ENCODE results near the gene HINT2. TPM values are rescaled to one million over a fixed set of nuclear protein-coding genes. Genes with fewer than 3 reads are reported as not detected.
A peak's percentile ranks its signal among the peaks of the same experiment; 100 is the strongest.

The HINT2 gene
- total RNA-seq, 1 donor from 2014 or later: 37.1 TPM

DNA sequence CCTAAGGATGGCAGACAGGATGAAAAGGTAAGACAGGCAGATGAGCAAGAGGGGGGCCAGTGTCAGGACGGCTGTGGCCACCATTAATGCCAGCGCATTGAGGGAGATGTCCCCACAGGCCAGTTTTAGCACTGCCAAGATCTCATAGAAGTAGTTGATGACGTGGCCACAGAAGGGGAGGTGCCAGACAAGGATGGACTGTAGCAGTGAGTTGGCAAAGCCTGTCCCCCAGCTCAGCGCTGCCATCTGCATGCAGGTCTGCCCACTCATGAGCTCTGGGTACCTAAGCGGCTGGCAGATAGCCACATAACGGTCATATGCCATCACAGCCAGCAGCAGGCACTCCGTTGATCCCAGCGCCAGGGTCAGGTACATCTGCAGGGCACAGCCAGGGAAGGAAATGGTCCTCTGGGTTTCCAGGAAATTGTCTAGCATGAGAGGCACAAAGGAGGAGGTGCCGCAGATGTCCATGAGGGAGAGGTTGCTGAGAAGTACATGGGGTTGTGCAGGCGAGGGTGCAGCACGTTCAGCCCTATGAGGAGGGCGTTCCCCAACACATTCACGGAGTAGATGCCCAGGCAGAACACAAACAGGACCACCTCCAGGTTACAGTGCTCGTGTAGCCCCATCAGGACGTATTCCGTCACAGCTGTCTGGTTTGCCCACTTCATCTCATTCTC is 44.6 kb upstream of the HINT2 start:
- TF ChIP-seq, protein P1, sequence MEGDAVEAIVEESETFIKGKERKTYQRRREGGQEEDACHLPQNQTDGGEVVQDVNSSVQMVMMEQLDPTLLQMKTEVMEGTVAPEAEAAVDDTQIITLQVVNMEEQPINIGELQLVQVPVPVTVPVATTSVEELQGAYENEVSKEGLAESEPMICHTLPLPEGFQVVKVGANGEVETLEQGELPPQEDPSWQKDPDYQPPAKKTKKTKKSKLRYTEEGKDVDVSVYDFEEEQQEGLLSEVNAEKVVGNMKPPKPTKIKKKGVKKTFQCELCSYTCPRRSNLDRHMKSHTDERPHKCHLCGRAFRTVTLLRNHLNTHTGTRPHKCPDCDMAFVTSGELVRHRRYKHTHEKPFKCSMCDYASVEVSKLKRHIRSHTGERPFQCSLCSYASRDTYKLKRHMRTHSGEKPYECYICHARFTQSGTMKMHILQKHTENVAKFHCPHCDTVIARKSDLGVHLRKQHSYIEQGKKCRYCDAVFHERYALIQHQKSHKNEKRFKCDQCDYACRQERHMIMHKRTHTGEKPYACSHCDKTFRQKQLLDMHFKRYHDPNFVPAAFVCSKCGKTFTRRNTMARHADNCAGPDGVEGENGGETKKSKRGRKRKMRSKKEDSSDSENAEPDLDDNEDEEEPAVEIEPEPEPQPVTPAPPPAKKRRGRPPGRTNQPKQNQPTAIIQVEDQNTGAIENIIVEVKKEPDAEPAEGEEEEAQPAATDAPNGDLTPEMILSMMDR (IDR thresholded peaks at IDR 0.05): no peak
- intact Hi-C loops (cut with DNase I): no loop called here
- Histone ChIP-seq H3K36me3 (no peaks in the 10 kb centered on the region), H3K27me3 (peaks cover 4% of the 10 kb centered on the region), H3K9me3 (no peaks in the 10 kb centered on the region), H3K27ac (no peak overlapping the region), H3K4me1 (no peaks in the 10 kb centered on the region), H3K4me3 (no peak overlapping the region)
- DNase-seq: no peak
- ATAC-seq: peak; percentile 33

DNA sequence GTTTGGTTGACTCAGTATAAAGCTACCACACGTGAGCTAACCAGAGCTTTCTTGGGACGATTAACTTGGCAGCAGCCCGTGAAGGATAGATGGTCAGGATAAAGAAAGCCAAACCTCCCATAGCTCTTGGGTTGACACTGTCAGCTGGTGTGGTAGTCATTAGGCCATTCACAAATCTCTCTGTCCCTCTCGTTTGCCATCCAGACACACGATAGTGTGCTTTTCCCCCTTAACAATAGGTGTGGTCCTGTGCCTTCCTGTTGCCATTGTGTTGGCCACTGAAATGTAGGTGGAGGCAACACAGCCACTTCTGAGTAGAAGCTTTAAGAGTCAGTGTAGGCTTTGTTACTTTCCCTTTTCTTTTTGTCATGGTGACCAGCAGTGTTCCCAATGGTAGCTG is 43.6 kb upstream of the HINT2 start:
- no peaks in the 10 kb centered on the region for H3K4me1 ChIP-seq
- H3K9me3 ChIP-seq: no peaks in the 10 kb centered on the region
- TF ChIP-seq, protein P1 (IDR thresholded peaks at IDR 0.05): no peak
- no peaks in the 10 kb centered on the region for H3K27me3 ChIP-seq
- H3K36me3 ChIP-seq: no peaks in the 10 kb centered on the region
- no peak for ATAC-seq
- no peak for DNase-seq
- intact Hi-C loops (cut with DNase I): no loop called here
- no peak overlapping the region for H3K27ac ChIP-seq
- H3K4me3 ChIP-seq: no peak overlapping the region

DNA sequence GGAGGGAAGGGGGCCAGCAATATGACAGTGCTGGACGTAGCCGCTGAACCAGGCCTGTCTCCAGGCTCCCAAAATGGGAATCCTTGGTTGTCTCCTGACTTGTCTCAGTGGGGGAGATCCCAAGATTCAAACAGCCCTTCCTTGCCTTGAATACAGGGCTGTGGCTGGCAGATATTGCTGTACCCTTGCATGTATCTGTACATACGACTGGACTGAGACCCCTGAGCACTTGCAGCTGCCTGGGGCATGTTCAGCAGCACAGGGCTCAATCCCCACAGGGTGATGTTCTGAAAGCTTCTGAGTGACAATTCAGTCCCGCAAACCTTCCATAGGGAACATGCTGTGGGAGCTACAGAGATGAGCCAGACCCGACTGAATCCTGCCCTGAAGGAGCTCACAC is 42.0 kb upstream of the HINT2 start:
- intact Hi-C loops (cut with DNase I): no loop called here
- Histone ChIP-seq H3K4me3 (no peak overlapping the region), H3K36me3 (no peaks in the 10 kb centered on the region), H3K27ac (no peak overlapping the region), H3K9me3 (no peaks in the 10 kb centered on the region), H3K4me1 (no peaks in the 10 kb centered on the region), H3K27me3 (no peaks in the 10 kb centered on the region)
- ATAC-seq (no peak), DNase-seq (no peak)
- TF ChIP-seq, protein P1 (IDR thresholded peaks at IDR 0.05): no peak

DNA sequence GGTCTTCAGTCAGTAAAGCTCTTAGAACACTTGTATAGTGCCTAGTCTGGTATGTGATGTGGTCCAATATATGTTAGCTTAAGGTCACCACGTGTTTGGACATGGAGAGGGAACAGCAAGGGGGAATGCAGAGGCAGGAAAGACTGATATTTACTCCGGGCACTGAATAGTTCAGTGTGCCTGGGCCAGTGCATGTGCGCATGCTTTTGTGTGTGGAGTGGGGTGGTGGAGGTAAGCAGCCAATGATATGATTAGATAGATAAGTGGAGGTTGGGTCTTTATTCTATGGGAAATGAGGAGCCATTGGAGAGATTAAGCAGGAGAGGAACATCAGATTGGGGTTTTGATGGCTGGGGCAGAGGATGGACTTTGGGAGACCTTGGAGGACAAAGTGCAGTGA is 41.4 kb upstream of the HINT2 start:
- intact Hi-C loops (cut with DNase I): no loop called here
- Histone ChIP-seq H3K9me3 (no peaks in the 10 kb centered on the region), H3K27ac (no peak overlapping the region), H3K27me3 (no peaks in the 10 kb centered on the region), H3K4me3 (no peak overlapping the region), H3K36me3 (no peaks in the 10 kb centered on the region), H3K4me1 (no peaks in the 10 kb centered on the region)
- TF ChIP-seq, protein P1 (IDR thresholded peaks at IDR 0.05): no peak
- DNase-seq: no peak
- ATAC-seq: no peak

DNA sequence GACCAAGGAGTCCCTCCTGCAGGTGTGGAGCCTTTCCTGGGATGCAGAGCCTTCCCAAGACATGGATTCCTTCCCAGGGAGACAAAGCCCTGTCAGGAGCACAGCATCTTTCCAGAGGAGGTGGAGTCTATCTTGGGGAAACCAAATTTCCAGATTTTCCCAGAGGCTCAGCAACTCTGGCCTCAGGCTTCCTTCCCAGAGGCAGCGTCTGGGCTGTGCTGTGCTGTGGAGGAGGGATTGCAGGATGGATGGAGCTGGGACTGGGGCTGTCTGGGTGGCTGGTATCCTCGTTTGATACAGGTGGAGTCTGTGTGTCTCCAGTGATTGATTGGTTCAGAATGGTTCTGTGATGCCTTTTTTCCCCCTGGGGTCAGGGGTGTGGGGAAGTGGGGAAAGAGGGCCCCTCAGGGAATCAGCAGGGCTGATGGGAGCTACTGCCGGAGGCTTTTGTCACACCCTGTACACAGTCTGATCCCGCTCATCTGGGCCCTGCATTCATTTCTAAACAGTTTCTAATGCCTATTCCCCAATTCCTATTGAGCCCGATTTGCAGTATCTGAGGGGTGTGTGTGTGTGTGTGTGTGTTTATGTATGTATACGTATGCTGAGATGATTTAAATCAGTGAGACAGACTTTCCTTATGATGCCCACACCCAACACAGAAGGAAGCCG is 39.4 kb upstream of the HINT2 start:
- no peak overlapping the region for H3K4me3 ChIP-seq
- H3K9me3 ChIP-seq: no peaks in the 10 kb centered on the region
- intact Hi-C loops (cut with DNase I): no loop called here
- no peak overlapping the region for H3K27ac ChIP-seq
- H3K4me1 ChIP-seq: no peaks in the 10 kb centered on the region
- TF ChIP-seq, protein P1 (IDR thresholded peaks at IDR 0.05): no peak
- H3K27me3 ChIP-seq: no peaks in the 10 kb centered on the region
- ATAC-seq (no peak), DNase-seq (no peak)
- H3K36me3 ChIP-seq: no peaks in the 10 kb centered on the region

Data from upper lobe of right lung (tissue), 1 donor.